GM12872 (cell line): ENCODE measurements around the gene TCTN3.

ENCODE experiments used
- CTCF ChIP-seq: IDR thresholded peaks from 3 replicates; pipeline ENCODE4 v1.5.1; 2011; ENCODE audit warnings: low read depth, mild to moderate bottlenecking, low read length, moderate library complexity; ENCODE audit not compliant: insufficient read depth

TCTN3 gene

GRCh38 chr10:95664543-95664942 lies 29.2 kb downstream of the TCTN3 start:
- no peak for TF ChIP-seq CTCF

GRCh38 chr10:95663496-95663895 lies 30.2 kb downstream of the TCTN3 start:
- no peak for TF ChIP-seq CTCF

- TF ChIP-seq CTCF, result no peak
Observed at GRCh38 chr10:95661818-95662217, 31.9 kb downstream of the TCTN3 start.

- no peak for TF ChIP-seq CTCF
Observed at GRCh38 chr10:95660283-95660682, 33.4 kb downstream of the TCTN3 start.

- no peak for TF ChIP-seq CTCF
Observed at GRCh38 chr10:95657250-95657649, 36.5 kb downstream of the TCTN3 start.

GRCh38 chr10:95656291-95657164 lies 37.2 kb downstream of the TCTN3 start, which contains the start of gene ALDH18A1:
Gene ALDH18A1 (minus strand): TSS chr10:95656711. CDS start chr10:95653377, 3,334 bp downstream.
- TF ChIP-seq CTCF, result no peak

GRCh38 chr10:95655571-95656290 lies 38.0 kb downstream of the TCTN3 start:
- no peak for TF ChIP-seq CTCF
